Measurements from ENCODE around the gene ZCCHC14. TPM values are rescaled to one million over a fixed set of nuclear protein-coding genes. Genes with fewer than 3 reads are reported as not detected.

ZCCHC14 gene
- total RNA-seq, 1 experiment from 2014 or later: 27.7 TPM

DNA sequence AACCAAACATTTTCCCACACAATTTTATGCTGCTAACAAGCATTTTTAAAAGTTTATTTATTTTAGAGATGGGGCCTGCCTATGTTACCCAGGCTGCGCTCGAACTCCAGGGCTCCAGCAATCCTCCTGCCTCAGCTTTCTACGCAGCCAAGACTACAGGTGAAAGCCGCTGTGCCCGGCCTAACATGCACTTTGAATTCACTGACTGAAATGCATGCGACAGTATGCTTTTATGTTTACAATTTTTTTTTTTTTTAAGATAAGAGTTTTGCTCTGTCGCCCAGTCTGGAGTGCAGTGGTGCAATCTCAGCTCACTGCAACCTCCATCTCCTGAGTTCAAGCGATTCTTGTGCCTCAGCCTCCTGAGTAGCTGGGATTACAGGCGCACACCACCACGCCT lies 52.9 kb downstream of the ZCCHC14 start:
- Histone ChIP-seq H3K79me2 (ENCODE audit: insufficient read depth, low read length) (no peaks in the 10 kb centered on the region), H3T11ph (ENCODE audit: low read length) (no peak overlapping the region), H2BK15ac (ENCODE audit: low read depth, low read length) (no peak overlapping the region), H4K20me1 (ENCODE audit: control insufficient read depth, insufficient read depth, insufficient read length) (no peaks in the 10 kb centered on the region), H3K27me3 (ENCODE audit: insufficient read depth, low read length) (no peaks in the 10 kb centered on the region), H3K4ac (ENCODE audit: low read depth, low read length) (no peak overlapping the region), H3K14ac (ENCODE audit: insufficient read depth, low read length) (no peak overlapping the region), H3K79me1 (ENCODE audit: insufficient read depth, low read depth, low read length, poor library complexity, severe bottlenecking) (peaks cover 5% of the 10 kb centered on the region), H2BK120ac (ENCODE audit: low read depth, low read length, poor library complexity, severe bottlenecking) (no peak overlapping the region), H3K4me1 (ENCODE audit: insufficient read depth, low read length) (no peaks in the 10 kb centered on the region), H2AK5ac (ENCODE audit: insufficient read length, low read length) (no peak overlapping the region), H3K27ac (ENCODE audit: insufficient read length, low read depth, low read length) (no peak overlapping the region), H3K23me2 (ENCODE audit: insufficient read length, low read depth, low read length, poor library complexity, severe bottlenecking) (no peaks in the 10 kb centered on the region), H3K23ac (ENCODE audit: insufficient read length, low read depth, low read length) (no peak overlapping the region), H2BK12ac (ENCODE audit: insufficient read length, low read depth, low read length) (no peak overlapping the region), H3K56ac (ENCODE audit: insufficient read length, low read depth, low read length) (no peak overlapping the region), H3K18ac (ENCODE audit: insufficient read length, low read depth, low read length) (no peak overlapping the region), H3K9ac (ENCODE audit: extremely low read depth, insufficient read length, low read length) (no peak overlapping the region), H2BK5ac (ENCODE audit: insufficient read length, low read length) (no peak overlapping the region), H2BK20ac (ENCODE audit: low read depth, low read length, poor library complexity, severe bottlenecking) (no peak overlapping the region), H2AFZ (ENCODE audit: low read length) (no peak overlapping the region), H3K9me3 (ENCODE audit: control insufficient read depth, low read depth, low read length) (no peaks in the 10 kb centered on the region), H4K91ac (ENCODE audit: insufficient read length, low read depth, low read length) (no peak overlapping the region), H4K5ac (ENCODE audit: insufficient read length, low read depth, low read length) (no peak overlapping the region), H4K8ac (replicated peaks; ENCODE audit: insufficient read length, low read depth, low read length) (no peak overlapping the region), H3K4me2 (ENCODE audit: insufficient read depth, insufficient read length, low read length) (no peak overlapping the region)
- Mint-ChIP-seq H3K36me3 (ENCODE audit: insufficient read depth in 1 of 3, low read depth in 3 of 3) (peaks cover 28 to 32% (median 28%) of the 10 kb centered on the region in 3 experiments), H3K27ac (peak overlapping the region in 1 of 3 experiments; percentile 59; a peak in 2 of 7 replicates), H3K9me3 (peaks cover 9 to 11% of the 10 kb centered on the region in 2 experiments), H3K4me1 (peaks cover 8 to 10% of the 10 kb centered on the region in 2 experiments), H3K4me3 (no peak overlapping the region), H3K27me3 (ENCODE audit: low read depth) (no peaks in the 10 kb centered on the region)
- no peak for DNase-seq
- TF ChIP-seq, protein P1, sequence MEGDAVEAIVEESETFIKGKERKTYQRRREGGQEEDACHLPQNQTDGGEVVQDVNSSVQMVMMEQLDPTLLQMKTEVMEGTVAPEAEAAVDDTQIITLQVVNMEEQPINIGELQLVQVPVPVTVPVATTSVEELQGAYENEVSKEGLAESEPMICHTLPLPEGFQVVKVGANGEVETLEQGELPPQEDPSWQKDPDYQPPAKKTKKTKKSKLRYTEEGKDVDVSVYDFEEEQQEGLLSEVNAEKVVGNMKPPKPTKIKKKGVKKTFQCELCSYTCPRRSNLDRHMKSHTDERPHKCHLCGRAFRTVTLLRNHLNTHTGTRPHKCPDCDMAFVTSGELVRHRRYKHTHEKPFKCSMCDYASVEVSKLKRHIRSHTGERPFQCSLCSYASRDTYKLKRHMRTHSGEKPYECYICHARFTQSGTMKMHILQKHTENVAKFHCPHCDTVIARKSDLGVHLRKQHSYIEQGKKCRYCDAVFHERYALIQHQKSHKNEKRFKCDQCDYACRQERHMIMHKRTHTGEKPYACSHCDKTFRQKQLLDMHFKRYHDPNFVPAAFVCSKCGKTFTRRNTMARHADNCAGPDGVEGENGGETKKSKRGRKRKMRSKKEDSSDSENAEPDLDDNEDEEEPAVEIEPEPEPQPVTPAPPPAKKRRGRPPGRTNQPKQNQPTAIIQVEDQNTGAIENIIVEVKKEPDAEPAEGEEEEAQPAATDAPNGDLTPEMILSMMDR (conservative IDR thresholded peaks at IDR 0.05): no peak
- no CpG with 5 or more reads among the region's 10 CpGs for WGBS (ENCODE audit: extremely low coverage, insufficient read length, low lambda C conversion rate)
